HEK293 (cell line): ENCODE data around the gene ZNF653.

Source experiments
- EGR2 ChIP-seq: fragments of 450-650 bp; formaldehyde crosslinking; IDR thresholded peaks from 2 replicates; pipeline ENCODE4 v1.5.1; 2016; ENCODE audit warnings: low read depth, missing biosample characterization, missing genetic modification characterization
- GLI4 ChIP-seq: fragments of 450-650 bp; formaldehyde crosslinking; IDR thresholded peaks from 2 replicates; pipeline ENCODE4 v1.5.1; 2016; ENCODE audit warnings: missing biosample characterization, missing genetic modification characterization
- KLF10 ChIP-seq: fragments of 450-650 bp; IDR thresholded peaks from 2 replicates; pipeline ENCODE4 v1.5.1; 2018; ENCODE audit warnings: missing biosample characterization, mild to moderate bottlenecking, missing genetic modification characterization
- OSR2 ChIP-seq: fragments of 450-650 bp; formaldehyde crosslinking; IDR thresholded peaks from 2 replicates; pipeline ENCODE4 v1.5.1; 2016; ENCODE audit warnings: missing biosample characterization, missing genetic modification characterization
- PRDM1 ChIP-seq: fragments of 450-650 bp; formaldehyde crosslinking; IDR thresholded peaks from 2 replicates; pipeline ENCODE4; 2016; ENCODE audit warnings: missing biosample characterization, missing genetic modification characterization
- SP2 ChIP-seq: fragments of 450-650 bp; formaldehyde crosslinking; IDR thresholded peaks from 2 replicates; pipeline ENCODE4 v1.5.1; 2016; ENCODE audit warnings: missing biosample characterization, missing genetic modification characterization
- YY1 ChIP-seq: fragments of 450-650 bp; formaldehyde crosslinking; IDR thresholded peaks from 2 replicates; pipeline ENCODE4 v1.5.1; 2018; ENCODE audit warnings: missing biosample characterization, missing genetic modification characterization
- ZBTB8A ChIP-seq: fragments of 450-650 bp; formaldehyde crosslinking; IDR thresholded peaks from 2 replicates; pipeline ENCODE4 v1.5.1; 2016; ENCODE audit warnings: missing biosample characterization, missing genetic modification characterization
- ZFP3 ChIP-seq: fragments of 450-650 bp; formaldehyde crosslinking; IDR thresholded peaks from 2 replicates; pipeline ENCODE4 v1.5.1; 2016; ENCODE audit warnings: low read depth, missing biosample characterization, missing genetic modification characterization
- ZIC2 ChIP-seq: fragments of 450-650 bp; formaldehyde crosslinking; IDR thresholded peaks from 2 replicates; pipeline ENCODE4 v1.5.1; 2016; ENCODE audit warnings: missing biosample characterization, missing genetic modification characterization
- ZNF157 ChIP-seq: fragments of 450-650 bp; formaldehyde crosslinking; IDR thresholded peaks from 2 replicates; pipeline ENCODE4 v1.5.1; 2016; ENCODE audit warnings: missing biosample characterization, missing genetic modification characterization
- ZNF174 ChIP-seq: fragments of 450-650 bp; formaldehyde crosslinking; IDR thresholded peaks from 2 replicates; pipeline ENCODE4 v1.5.0; 2017; ENCODE audit warnings: missing biosample characterization, mild to moderate bottlenecking, missing genetic modification characterization
- ZNF184 ChIP-seq: fragments of 450-650 bp; IDR thresholded peaks from 2 replicates; pipeline ENCODE4 v1.5.1; 2018; ENCODE audit warnings: missing biosample characterization, mild to moderate bottlenecking, missing genetic modification characterization
- ZNF335 ChIP-seq: fragments of 450-650 bp; formaldehyde crosslinking; conservative IDR thresholded peaks from 2 replicates; pipeline ENCODE4 v1.5.1; 2016; ENCODE audit warnings: missing biosample characterization, missing genetic modification characterization
- ZNF426 ChIP-seq: fragments of 450-650 bp; formaldehyde crosslinking; IDR thresholded peaks from 2 replicates; pipeline ENCODE4 v1.5.1; 2017; ENCODE audit warnings: missing biosample characterization, missing genetic modification characterization, mild to moderate bottlenecking, inconsistent platforms, moderate library complexity
- ZNF544 ChIP-seq: fragments of 450-650 bp; formaldehyde crosslinking; IDR thresholded peaks from 2 replicates; pipeline ENCODE4 v1.5.0; 2017; ENCODE audit warnings: missing biosample characterization, missing genetic modification characterization
- ZNF585B ChIP-seq: fragments of 450-650 bp; formaldehyde crosslinking; IDR thresholded peaks from 2 replicates; pipeline ENCODE4 v1.5.1; 2016; ENCODE audit warnings: missing biosample characterization, missing genetic modification characterization
- ZNF596 ChIP-seq: fragments of 450-650 bp; IDR thresholded peaks from 2 replicates; pipeline ENCODE4 v1.5.0; 2018; ENCODE audit warnings: missing biosample characterization, mild to moderate bottlenecking, missing genetic modification characterization, moderate library complexity
- ZNF660 ChIP-seq: fragments of 450-650 bp; IDR thresholded peaks from 2 replicates; pipeline ENCODE4 v1.5.1; 2018; ENCODE audit warnings: missing biosample characterization, mild to moderate bottlenecking, missing genetic modification characterization
- TF ChIP-seq, protein P1 (sequence below): fragments of 450-650 bp; formaldehyde crosslinking; IDR thresholded peaks from 2 replicates; pipeline ENCODE4 v1.5.1; 2016; ENCODE audit warnings: missing biosample characterization, missing genetic modification characterization
- TF ChIP-seq, protein P2 (sequence below): fragments of 450-650 bp; formaldehyde crosslinking; IDR thresholded peaks from 2 replicates; pipeline ENCODE4 v1.5.1; 2016; ENCODE audit warnings: missing biosample characterization, missing genetic modification characterization
- TF ChIP-seq, protein P3 (sequence below): fragments of 450-650 bp; formaldehyde crosslinking; IDR thresholded peaks from 2 replicates; pipeline ENCODE4 v1.5.1; 2016; ENCODE audit warnings: missing biosample characterization, missing genetic modification characterization
- TF ChIP-seq, protein P4 (sequence below): fragments of 450-650 bp; formaldehyde crosslinking; optimal IDR thresholded peaks from 2 replicates; pipeline ENCODE3; 2016; ENCODE audit warnings: missing biosample characterization, mild to moderate bottlenecking, missing genetic modification characterization
- TF ChIP-seq, protein P5 (sequence below): fragments of 450-650 bp; formaldehyde crosslinking; IDR thresholded peaks from 2 replicates; pipeline ENCODE4 v1.5.1; 2016; ENCODE audit warnings: missing biosample characterization, missing genetic modification characterization
- TF ChIP-seq, protein P6 (sequence below): fragments of 450-650 bp; formaldehyde crosslinking; IDR thresholded peaks from 2 replicates; pipeline ENCODE4 v1.5.1; 2016; ENCODE audit warnings: missing biosample characterization, missing genetic modification characterization
- TF ChIP-seq, protein P7 (sequence below): fragments of 450-650 bp; formaldehyde crosslinking; IDR thresholded peaks from 2 replicates; pipeline ENCODE4 v1.5.1; 2016; ENCODE audit warnings: missing biosample characterization, missing genetic modification characterization

Gene ZNF653

DNA sequence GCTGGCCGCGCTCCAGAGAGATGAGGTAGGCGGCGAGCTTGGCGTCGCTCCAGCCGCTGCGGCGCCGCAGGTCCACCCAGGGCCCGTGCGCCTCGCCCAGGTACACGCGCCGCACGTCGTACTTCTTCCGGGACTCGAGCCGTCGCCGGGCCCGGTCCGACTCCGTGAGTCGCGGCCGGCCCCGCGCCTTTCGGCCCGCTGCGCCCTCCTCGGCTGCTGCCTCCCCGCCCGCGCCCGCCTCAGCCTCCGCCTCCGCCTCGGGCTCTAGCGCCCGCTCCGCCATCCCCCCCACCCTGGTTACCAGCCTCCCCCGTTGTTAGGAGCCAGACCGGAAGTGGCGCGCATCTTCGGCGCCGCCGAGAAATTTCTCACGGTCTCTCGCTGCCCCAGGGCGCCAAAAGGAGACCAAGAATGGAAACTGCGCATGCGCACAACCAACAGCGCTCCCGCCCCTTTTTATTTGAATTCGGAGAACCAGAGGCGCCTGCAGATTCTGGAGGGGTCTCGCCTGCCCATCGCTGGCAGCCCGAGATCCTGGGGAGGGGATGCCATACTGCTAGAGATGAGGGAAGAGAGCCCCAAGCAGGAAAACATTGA lies at the start of gene ZNF653 (continued):
- TF ChIP-seq, protein P1, sequence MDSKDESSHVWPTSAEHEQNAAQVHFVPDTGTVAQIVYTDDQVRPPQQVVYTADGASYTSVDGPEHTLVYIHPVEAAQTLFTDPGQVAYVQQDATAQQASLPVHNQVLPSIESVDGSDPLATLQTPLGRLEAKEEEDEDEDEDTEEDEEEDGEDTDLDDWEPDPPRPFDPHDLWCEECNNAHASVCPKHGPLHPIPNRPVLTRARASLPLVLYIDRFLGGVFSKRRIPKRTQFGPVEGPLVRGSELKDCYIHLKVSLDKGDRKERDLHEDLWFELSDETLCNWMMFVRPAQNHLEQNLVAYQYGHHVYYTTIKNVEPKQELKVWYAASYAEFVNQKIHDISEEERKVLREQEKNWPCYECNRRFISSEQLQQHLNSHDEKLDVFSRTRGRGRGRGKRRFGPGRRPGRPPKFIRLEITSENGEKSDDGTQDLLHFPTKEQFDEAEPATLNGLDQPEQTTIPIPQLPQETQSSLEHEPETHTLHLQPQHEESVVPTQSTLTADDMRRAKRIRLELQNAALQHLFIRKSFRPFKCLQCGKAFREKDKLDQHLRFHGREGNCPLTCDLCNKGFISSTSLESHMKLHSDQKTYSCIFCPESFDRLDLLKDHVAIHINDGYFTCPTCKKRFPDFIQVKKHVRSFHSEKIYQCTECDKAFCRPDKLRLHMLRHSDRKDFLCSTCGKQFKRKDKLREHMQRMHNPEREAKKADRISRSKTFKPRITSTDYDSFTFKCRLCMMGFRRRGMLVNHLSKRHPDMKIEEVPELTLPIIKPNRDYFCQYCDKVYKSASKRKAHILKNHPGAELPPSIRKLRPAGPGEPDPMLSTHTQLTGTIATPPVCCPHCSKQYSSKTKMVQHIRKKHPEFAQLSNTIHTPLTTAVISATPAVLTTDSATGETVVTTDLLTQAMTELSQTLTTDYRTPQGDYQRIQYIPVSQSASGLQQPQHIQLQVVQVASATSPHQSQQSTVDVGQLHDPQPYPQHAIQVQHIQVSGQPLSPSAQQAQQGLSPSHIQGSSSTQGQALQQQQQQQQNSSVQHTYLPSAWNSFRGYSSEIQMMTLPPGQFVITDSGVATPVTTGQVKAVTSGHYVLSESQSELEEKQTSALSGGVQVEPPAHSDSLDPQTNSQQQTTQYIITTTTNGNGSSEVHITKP (tag by site-specific recombination) = no peak
- TF ChIP-seq ZNF157 (tag by site-specific recombination) = no peak
- TF ChIP-seq ZIC2 = no peak
- TF ChIP-seq, protein P2, sequence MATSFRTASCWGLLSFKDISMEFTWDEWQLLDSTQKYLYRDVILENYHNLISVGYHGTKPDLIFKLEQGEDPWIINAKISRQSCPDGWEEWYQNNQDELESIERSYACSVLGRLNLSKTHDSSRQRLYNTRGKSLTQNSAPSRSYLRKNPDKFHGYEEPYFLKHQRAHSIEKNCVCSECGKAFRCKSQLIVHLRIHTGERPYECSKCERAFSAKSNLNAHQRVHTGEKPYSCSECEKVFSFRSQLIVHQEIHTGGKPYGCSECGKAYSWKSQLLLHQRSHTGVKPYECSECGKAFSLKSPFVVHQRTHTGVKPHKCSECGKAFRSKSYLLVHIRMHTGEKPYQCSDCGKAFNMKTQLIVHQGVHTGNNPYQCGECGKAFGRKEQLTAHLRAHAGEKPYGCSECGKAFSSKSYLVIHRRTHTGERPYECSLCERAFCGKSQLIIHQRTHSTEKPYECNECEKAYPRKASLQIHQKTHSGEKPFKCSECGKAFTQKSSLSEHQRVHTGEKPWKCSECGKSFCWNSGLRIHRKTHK (tag by site-specific recombination) = no peak
- no peak for TF ChIP-seq ZNF426 (tag by site-specific recombination)
- no peak for TF ChIP-seq GLI4
- no peak for TF ChIP-seq ZFP3
- TF ChIP-seq, protein P3, sequence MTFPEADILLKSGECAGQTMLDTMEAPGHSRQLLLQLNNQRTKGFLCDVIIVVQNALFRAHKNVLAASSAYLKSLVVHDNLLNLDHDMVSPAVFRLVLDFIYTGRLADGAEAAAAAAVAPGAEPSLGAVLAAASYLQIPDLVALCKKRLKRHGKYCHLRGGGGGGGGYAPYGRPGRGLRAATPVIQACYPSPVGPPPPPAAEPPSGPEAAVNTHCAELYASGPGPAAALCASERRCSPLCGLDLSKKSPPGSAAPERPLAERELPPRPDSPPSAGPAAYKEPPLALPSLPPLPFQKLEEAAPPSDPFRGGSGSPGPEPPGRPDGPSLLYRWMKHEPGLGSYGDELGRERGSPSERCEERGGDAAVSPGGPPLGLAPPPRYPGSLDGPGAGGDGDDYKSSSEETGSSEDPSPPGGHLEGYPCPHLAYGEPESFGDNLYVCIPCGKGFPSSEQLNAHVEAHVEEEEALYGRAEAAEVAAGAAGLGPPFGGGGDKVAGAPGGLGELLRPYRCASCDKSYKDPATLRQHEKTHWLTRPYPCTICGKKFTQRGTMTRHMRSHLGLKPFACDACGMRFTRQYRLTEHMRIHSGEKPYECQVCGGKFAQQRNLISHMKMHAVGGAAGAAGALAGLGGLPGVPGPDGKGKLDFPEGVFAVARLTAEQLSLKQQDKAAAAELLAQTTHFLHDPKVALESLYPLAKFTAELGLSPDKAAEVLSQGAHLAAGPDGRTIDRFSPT (tag by site-specific recombination) = no peak
- 0 out of 2 replicates have a peak, but pooled peaks have one; percentile 17 for TF ChIP-seq ZNF660
- no peak for TF ChIP-seq ZNF585B (tag by site-specific recombination)
- TF ChIP-seq, protein P4, sequence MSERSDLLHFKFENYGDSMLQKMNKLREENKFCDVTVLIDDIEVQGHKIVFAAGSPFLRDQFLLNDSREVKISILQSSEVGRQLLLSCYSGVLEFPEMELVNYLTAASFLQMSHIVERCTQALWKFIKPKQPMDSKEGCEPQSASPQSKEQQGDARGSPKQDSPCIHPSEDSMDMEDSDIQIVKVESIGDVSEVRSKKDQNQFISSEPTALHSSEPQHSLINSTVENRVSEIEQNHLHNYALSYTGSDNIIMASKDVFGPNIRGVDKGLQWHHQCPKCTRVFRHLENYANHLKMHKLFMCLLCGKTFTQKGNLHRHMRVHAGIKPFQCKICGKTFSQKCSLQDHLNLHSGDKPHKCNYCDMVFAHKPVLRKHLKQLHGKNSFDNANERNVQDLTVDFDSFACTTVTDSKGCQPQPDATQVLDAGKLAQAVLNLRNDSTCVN = peak; percentile 69
- no peak for TF ChIP-seq OSR2 (tag by site-specific recombination)
- TF ChIP-seq PRDM1 (tag by site-specific recombination) = no peak
- TF ChIP-seq, protein P5, sequence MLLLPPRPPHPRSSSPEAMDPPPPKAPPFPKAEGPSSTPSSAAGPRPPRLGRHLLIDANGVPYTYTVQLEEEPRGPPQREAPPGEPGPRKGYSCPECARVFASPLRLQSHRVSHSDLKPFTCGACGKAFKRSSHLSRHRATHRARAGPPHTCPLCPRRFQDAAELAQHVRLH (tag by site-specific recombination) = 0 out of 2 replicates have a peak, but pooled peaks have one; percentile 32
- no peak for TF ChIP-seq ZNF174 (tag by site-specific recombination)
- TF ChIP-seq, protein P6, sequence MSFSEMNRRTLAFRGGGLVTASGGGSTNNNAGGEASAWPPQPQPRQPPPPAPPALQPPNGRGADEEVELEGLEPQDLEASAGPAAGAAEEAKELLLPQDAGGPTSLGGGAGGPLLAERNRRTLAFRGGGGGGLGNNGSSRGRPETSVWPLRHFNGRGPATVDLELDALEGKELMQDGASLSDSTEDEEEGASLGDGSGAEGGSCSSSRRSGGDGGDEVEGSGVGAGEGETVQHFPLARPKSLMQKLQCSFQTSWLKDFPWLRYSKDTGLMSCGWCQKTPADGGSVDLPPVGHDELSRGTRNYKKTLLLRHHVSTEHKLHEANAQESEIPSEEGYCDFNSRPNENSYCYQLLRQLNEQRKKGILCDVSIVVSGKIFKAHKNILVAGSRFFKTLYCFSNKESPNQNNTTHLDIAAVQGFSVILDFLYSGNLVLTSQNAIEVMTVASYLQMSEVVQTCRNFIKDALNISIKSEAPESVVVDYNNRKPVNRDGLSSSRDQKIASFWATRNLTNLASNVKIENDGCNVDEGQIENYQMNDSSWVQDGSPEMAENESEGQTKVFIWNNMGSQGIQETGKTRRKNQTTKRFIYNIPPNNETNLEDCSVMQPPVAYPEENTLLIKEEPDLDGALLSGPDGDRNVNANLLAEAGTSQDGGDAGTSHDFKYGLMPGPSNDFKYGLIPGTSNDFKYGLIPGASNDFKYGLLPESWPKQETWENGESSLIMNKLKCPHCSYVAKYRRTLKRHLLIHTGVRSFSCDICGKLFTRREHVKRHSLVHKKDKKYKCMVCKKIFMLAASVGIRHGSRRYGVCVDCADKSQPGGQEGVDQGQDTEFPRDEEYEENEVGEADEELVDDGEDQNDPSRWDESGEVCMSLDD = no peak
- TF ChIP-seq SP2 = peak; percentile 45
- TF ChIP-seq YY1 (tag by site-specific recombination) = no peak
- TF ChIP-seq ZNF335 (tag by site-specific recombination) = peak; percentile 93
- TF ChIP-seq EGR2 (tag by site-specific recombination) = peak; percentile 4; the same call in 1 of the 2 replicates
- TF ChIP-seq ZNF184 (tag by site-specific recombination) = 0 out of 2 replicates have a peak, but pooled peaks have one; percentile 63
- TF ChIP-seq ZNF544 (tag by site-specific recombination) = no peak
- peak; percentile 93 for TF ChIP-seq ZBTB8A
- TF ChIP-seq ZNF596 (tag by site-specific recombination) = peak; percentile 57; the same call in 1 of the 2 replicates
- peak; percentile 73; the same call in 1 of the 2 replicates for TF ChIP-seq KLF10 (tag by site-specific recombination)
- TF ChIP-seq, protein P7, sequence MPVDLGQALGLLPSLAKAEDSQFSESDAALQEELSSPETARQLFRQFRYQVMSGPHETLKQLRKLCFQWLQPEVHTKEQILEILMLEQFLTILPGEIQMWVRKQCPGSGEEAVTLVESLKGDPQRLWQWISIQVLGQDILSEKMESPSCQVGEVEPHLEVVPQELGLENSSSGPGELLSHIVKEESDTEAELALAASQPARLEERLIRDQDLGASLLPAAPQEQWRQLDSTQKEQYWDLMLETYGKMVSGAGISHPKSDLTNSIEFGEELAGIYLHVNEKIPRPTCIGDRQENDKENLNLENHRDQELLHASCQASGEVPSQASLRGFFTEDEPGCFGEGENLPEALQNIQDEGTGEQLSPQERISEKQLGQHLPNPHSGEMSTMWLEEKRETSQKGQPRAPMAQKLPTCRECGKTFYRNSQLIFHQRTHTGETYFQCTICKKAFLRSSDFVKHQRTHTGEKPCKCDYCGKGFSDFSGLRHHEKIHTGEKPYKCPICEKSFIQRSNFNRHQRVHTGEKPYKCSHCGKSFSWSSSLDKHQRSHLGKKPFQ (tag by site-specific recombination) = no peak
